Effector memory CD8-positive, alpha-beta T cell (primary cell): ENCODE data around the gene CEP83.

ENCODE experiments used
- ATAC-seq: fragments of 150-1000 bp; cut with Tn5 transposase; replicated peaks from 2 replicates; pipeline ENCODE4 v1.10.0; 2021; ENCODE audit warnings: mild to moderate bottlenecking, moderate library complexity
- DNase-seq, 3 experiments: peaks; one replicate each; pipeline ENCODE4 v3.0.0; 2021
- H3K27ac Mint-ChIP-seq, 2 donors: one replicate each; pipeline ENCODE4 v1.8.0; 2022; ENCODE audit warnings: mild to moderate bottlenecking in 2 of 2, mixed read lengths in 2 of 2, moderate library complexity in 2 of 2
- H3K27me3 Mint-ChIP-seq, 2 donors: one replicate each; pipeline ENCODE4 v1.8.0; 2022; ENCODE audit warnings: mixed read lengths in 2 of 2
- H3K36me3 Mint-ChIP-seq: one replicate; pipeline ENCODE4 v1.8.0; 2022; ENCODE audit warnings: mild to moderate bottlenecking, moderate library complexity, mixed read lengths; ENCODE audit not compliant: insufficient read depth
- H3K4me1 Mint-ChIP-seq, 2 donors: one replicate each; pipeline ENCODE4 v1.8.0; 2022; ENCODE audit warnings: low read depth in 2 of 2, mixed read lengths in 2 of 2
- H3K4me3 Mint-ChIP-seq, 2 donors: one replicate each; pipeline ENCODE4 v1.8.0; 2022; ENCODE audit warnings: mild to moderate bottlenecking in 2 of 2, mixed read lengths in 2 of 2, moderate library complexity in 2 of 2
- H3K9me3 Mint-ChIP-seq, 2 donors: one replicate each; pipeline ENCODE4 v1.8.0; 2022; ENCODE audit warnings: mixed read lengths in 2 of 2
- total RNA-seq, 9 experiments: gene quantifications; one replicate each; lab custom pipeline; 2026; lab: John Stamatoyannopoulos, UW

The CEP83 gene
- total RNA-seq = 12.8 to 55.3 (median 29.6) reads per million in 9 experiments

GRCh38 chr12:94459728-94460615 is at the start of gene CEP83:
Gene CEP83 (minus strand): TSS chr12:94459867. CDS start chr12:94412490, 47,377 bp downstream.
- DNase-seq (peak; percentile 95 to 97 (median 96)), ATAC-seq (peak; percentile 96)
- H3K27ac Mint-ChIP-seq = peak within 1 kb of the TSS; percentile 92 to 95
- H3K36me3 Mint-ChIP-seq = peaks cover 12% of the 10 kb centered on the region
- H3K4me1 Mint-ChIP-seq = peaks cover 16 to 18% of the 10 kb centered on the region in 2 donors
- H3K4me3 Mint-ChIP-seq = peak within 1 kb of the TSS; percentile 92 to 95
- H3K27me3 Mint-ChIP-seq = peaks cover 0 to 5% of the 10 kb centered on the region in 2 donors
- H3K9me3 Mint-ChIP-seq = no peaks in the 10 kb centered on the region

- Mint-ChIP-seq H3K9me3 (no peaks in the 10 kb centered on the region), H3K27ac (no peak overlapping the region), H3K27me3 (no peaks in the 10 kb centered on the region), H3K36me3 (no peaks in the 10 kb centered on the region), H3K4me1 (no peaks in the 10 kb centered on the region), H3K4me3 (no peak overlapping the region)
- ATAC-seq = no peak
- no peak for DNase-seq
Measured at GRCh38 chr12:94509317-94509716, 49.6 kb upstream of the CEP83 start.

- ATAC-seq (no peak), DNase-seq (no peak)
- H3K36me3 Mint-ChIP-seq = no peaks in the 10 kb centered on the region
- no peak overlapping the region for H3K27ac Mint-ChIP-seq
- no peaks in the 10 kb centered on the region for H3K4me1 Mint-ChIP-seq
- H3K4me3 Mint-ChIP-seq = no peak overlapping the region
- no peaks in the 10 kb centered on the region for H3K9me3 Mint-ChIP-seq
- H3K27me3 Mint-ChIP-seq = no peaks in the 10 kb centered on the region
Measured at GRCh38 chr12:94507455-94507854, 47.8 kb upstream of the CEP83 start.

- Mint-ChIP-seq H3K9me3 (no peaks in the 10 kb centered on the region), H3K4me1 (no peaks in the 10 kb centered on the region), H3K27ac (no peak overlapping the region), H3K36me3 (peaks cover 3% of the 10 kb centered on the region), H3K4me3 (no peak overlapping the region), H3K27me3 (peaks cover 0 to 7% of the 10 kb centered on the region in 2 donors)
- no peak for DNase-seq
- ATAC-seq = no peak
Measured at GRCh38 chr12:94504386-94504785, 44.7 kb upstream of the CEP83 start.

- H3K4me1 Mint-ChIP-seq = no peaks in the 10 kb centered on the region
- peaks cover 0 to 7% of the 10 kb centered on the region in 2 donors for H3K27me3 Mint-ChIP-seq
- DNase-seq (no peak), ATAC-seq (no peak)
- H3K36me3 Mint-ChIP-seq = peaks cover 3% of the 10 kb centered on the region
- H3K27ac Mint-ChIP-seq = no peak overlapping the region
- no peaks in the 10 kb centered on the region for H3K9me3 Mint-ChIP-seq
- no peak overlapping the region for H3K4me3 Mint-ChIP-seq
Measured at GRCh38 chr12:94503619-94504018, 44.0 kb upstream of the CEP83 start.

- no peak overlapping the region for H3K27ac Mint-ChIP-seq
- H3K4me1 Mint-ChIP-seq = no peaks in the 10 kb centered on the region
- DNase-seq = no peak
- H3K27me3 Mint-ChIP-seq = peaks cover 7 to 10% of the 10 kb centered on the region in 2 donors
- H3K9me3 Mint-ChIP-seq = peaks cover 0 to 2% of the 10 kb centered on the region in 2 donors
- no peak overlapping the region for H3K4me3 Mint-ChIP-seq
- peaks cover 3% of the 10 kb centered on the region for H3K36me3 Mint-ChIP-seq
- ATAC-seq = no peak
Measured at GRCh38 chr12:94500831-94501567, 41.3 kb upstream of the CEP83 start.

- no peaks in the 10 kb centered on the region for H3K4me1 Mint-ChIP-seq
- DNase-seq (no peak), ATAC-seq (no peak)
- H3K27me3 Mint-ChIP-seq = peaks cover 25 to 27% of the 10 kb centered on the region in 2 donors
- H3K36me3 Mint-ChIP-seq = peaks cover 6% of the 10 kb centered on the region
- H3K9me3 Mint-ChIP-seq = peaks cover 0 to 2% of the 10 kb centered on the region in 2 donors
- H3K27ac Mint-ChIP-seq = no peak overlapping the region
- no peak overlapping the region for H3K4me3 Mint-ChIP-seq
Measured at GRCh38 chr12:94498698-94499097, 39.0 kb upstream of the CEP83 start.

- peaks cover 6% of the 10 kb centered on the region for H3K36me3 Mint-ChIP-seq
- DNase-seq (no peak), ATAC-seq (no peak)
- no peak overlapping the region for H3K4me3 Mint-ChIP-seq
- H3K4me1 Mint-ChIP-seq = no peaks in the 10 kb centered on the region
- peaks cover 25 to 27% of the 10 kb centered on the region in 2 donors for H3K27me3 Mint-ChIP-seq
- peaks cover 0 to 2% of the 10 kb centered on the region in 2 donors for H3K9me3 Mint-ChIP-seq
- no peak overlapping the region for H3K27ac Mint-ChIP-seq
Measured at GRCh38 chr12:94498073-94498472, 38.4 kb upstream of the CEP83 start.

GRCh38 chr12:94495445-94496115 is 35.9 kb upstream of the CEP83 start:
- Mint-ChIP-seq H3K27ac (no peak overlapping the region), H3K4me1 (no peaks in the 10 kb centered on the region), H3K4me3 (no peak overlapping the region), H3K27me3 (peaks cover 23 to 37% of the 10 kb centered on the region in 2 donors), H3K9me3 (peaks cover 0 to 2% of the 10 kb centered on the region in 2 donors), H3K36me3 (peaks cover 3% of the 10 kb centered on the region)
- DNase-seq (no peak), ATAC-seq (no peak)

GRCh38 chr12:94491489-94491888 is 31.8 kb upstream of the CEP83 start:
- peaks cover 23 to 27% of the 10 kb centered on the region in 2 donors for H3K27me3 Mint-ChIP-seq
- H3K4me3 Mint-ChIP-seq = no peak overlapping the region
- H3K27ac Mint-ChIP-seq = no peak overlapping the region
- DNase-seq (no peak), ATAC-seq (no peak)
- no peaks in the 10 kb centered on the region for H3K4me1 Mint-ChIP-seq
- H3K36me3 Mint-ChIP-seq = peaks cover 3% of the 10 kb centered on the region
- H3K9me3 Mint-ChIP-seq = no peaks in the 10 kb centered on the region

- H3K27ac Mint-ChIP-seq = no peak overlapping the region
- no peaks in the 10 kb centered on the region for H3K36me3 Mint-ChIP-seq
- no peaks in the 10 kb centered on the region for H3K9me3 Mint-ChIP-seq
- H3K4me1 Mint-ChIP-seq = no peaks in the 10 kb centered on the region
- ATAC-seq (no peak), DNase-seq (no peak)
- H3K27me3 Mint-ChIP-seq = peaks cover 6 to 9% of the 10 kb centered on the region in 2 donors
- no peak overlapping the region for H3K4me3 Mint-ChIP-seq
Measured at GRCh38 chr12:94488463-94488862, 28.8 kb upstream of the CEP83 start.

GRCh38 chr12:94481734-94482133 is 22.1 kb upstream of the CEP83 start:
- DNase-seq (no peak), ATAC-seq (no peak)
- H3K36me3 Mint-ChIP-seq = no peaks in the 10 kb centered on the region
- no peaks in the 10 kb centered on the region for H3K4me1 Mint-ChIP-seq
- H3K9me3 Mint-ChIP-seq = no peaks in the 10 kb centered on the region
- H3K27me3 Mint-ChIP-seq = peaks cover 10 to 12% of the 10 kb centered on the region in 2 donors
- H3K27ac Mint-ChIP-seq = no peak overlapping the region
- H3K4me3 Mint-ChIP-seq = no peak overlapping the region

- Mint-ChIP-seq H3K9me3 (no peaks in the 10 kb centered on the region), H3K4me3 (no peak overlapping the region), H3K27me3 (peaks cover 0 to 4% of the 10 kb centered on the region in 2 donors), H3K27ac (no peak overlapping the region), H3K4me1 (no peaks in the 10 kb centered on the region), H3K36me3 (no peaks in the 10 kb centered on the region)
- DNase-seq (no peak), ATAC-seq (no peak)
Measured at GRCh38 chr12:94469522-94469921, 9.9 kb upstream of the CEP83 start.
